ENCODE measurements around the gene MYO18B. TPM values are rescaled to one million over a fixed set of nuclear protein-coding genes. Genes with fewer than 3 reads are reported as not detected.

MYO18B gene
- total and polyA plus RNA-seq, 2 donors (not counting 3 experiments of a cell fraction or from before 2014, with no cell fraction given) = 0.01 TPM; not detected in 1

- Histone ChIP-seq H3K27ac (ENCODE audit: insufficient read depth, low read depth, low read length) (no peak overlapping the region), H3K27me3 (ENCODE audit: control insufficient read depth in 2 of 2, insufficient read depth in 2 of 2, low read length in 2 of 2) (no peaks in the 10 kb centered on the region), H2AFZ (ENCODE audit: low read depth, low read length) (no peak overlapping the region), H3K4me1 (ENCODE audit: control insufficient read depth, extremely low read depth, insufficient read depth, low read length) (no peaks in the 10 kb centered on the region), H3K9ac (replicated peaks; ENCODE audit: extremely low read depth, insufficient read depth, low read length) (no peak overlapping the region), H3K36me3 (ENCODE audit: control insufficient read depth in 2 of 2, extremely low read depth in 1 of 2, insufficient read depth in 2 of 2, low read length in 2 of 2) (no peaks in the 10 kb centered on the region), H3K4me3 (replicated peaks in 1 of 3; ENCODE audit: insufficient read depth in 1 of 3, low read depth in 1 of 3, low read length in 3 of 3) (no peak overlapping the region), H3K9me1 (replicated peaks; ENCODE audit: control insufficient read depth, extremely low read depth, insufficient read depth, low read length) (no peaks in the 10 kb centered on the region), H4K20me1 (replicated peaks; ENCODE audit: control insufficient read depth, extremely low read depth, insufficient read depth, low read length) (no peaks in the 10 kb centered on the region), H3K4me2 (ENCODE audit: insufficient read depth, low read length) (no peak overlapping the region), H3K9me3 (replicated peaks; ENCODE audit: control insufficient read depth, insufficient read depth, low read length) (no peaks in the 10 kb centered on the region), H3K79me2 (ENCODE audit: control insufficient read depth, insufficient read depth, low read length) (no peaks in the 10 kb centered on the region)
- DNase-seq (ENCODE audit: low read depth, low spot score) = no peak
- no peak for TF ChIP-seq JUN (IDR thresholded peaks at IDR 0.05; ENCODE audit: borderline replicate concordance, insufficient read depth, insufficient read length, low read depth)
- TF ChIP-seq MAX (IDR thresholded peaks at IDR 0.05; ENCODE audit: insufficient read depth, insufficient read length) = no peak
- no peak for TF ChIP-seq POLR2AphosphoS5 (IDR thresholded peaks at IDR 0.05; ENCODE audit: insufficient read depth, low read depth, low read length)
- no peak for TF ChIP-seq FOS (IDR thresholded peaks at IDR 0.05; ENCODE audit: borderline replicate concordance, insufficient read depth, low read length)
- no peak for TF ChIP-seq EZH2 (IDR thresholded peaks at IDR 0.05; ENCODE audit: borderline replicate concordance, low read depth, low read length, severe bottlenecking)
- TF ChIP-seq MYC (IDR thresholded peaks at IDR 0.05; ENCODE audit: low read depth, low read length) = no peak
- no peak for TF ChIP-seq GATA2 (IDR thresholded peaks at IDR 0.05; ENCODE audit: insufficient read depth, insufficient read length, low read depth, low read length)
- no peak for TF ChIP-seq CTCF (IDR thresholded peaks at IDR 0.05; ENCODE audit: extremely low read depth in 1 of 2, insufficient read depth in 1 of 2, low read depth in 1 of 2, low read length in 2 of 2)
- no peak for TF ChIP-seq POLR2A (IDR thresholded peaks at IDR 0.05; ENCODE audit: low read depth, low read length)
- intact Hi-C loops (cut with micrococcal nuclease) (loop anchor here (5.0 kb wide), 2 partner anchors 58 to 342 kb away; no protein-coding TSS in a partner anchor), dilution Hi-C loops (cut with MboI; ENCODE audit: extremely low pct_ligation_motif_present, low sequenced_read_pairs) (no loop called here)
- CTCF ChIA-PET = interaction anchor here (0.9 to 2.9 kb wide), 4 partner anchors 18 to 242 kb away, joined by 3 to 15 read pairs (median 4); no protein-coding TSS in a partner anchor
- BruUV-seq (replicated peaks) = no TSS peak
- POLR2A ChIA-PET = no interaction called here
- no peak for FAIRE-seq
Observed at GRCh38 chr22:25704701-25705100, 37.3 kb upstream of the MYO18B start.

Data from endothelial cell of umbilical vein (primary cell).